ENCODE data around the gene MRLN.

MRLN gene

DNA sequence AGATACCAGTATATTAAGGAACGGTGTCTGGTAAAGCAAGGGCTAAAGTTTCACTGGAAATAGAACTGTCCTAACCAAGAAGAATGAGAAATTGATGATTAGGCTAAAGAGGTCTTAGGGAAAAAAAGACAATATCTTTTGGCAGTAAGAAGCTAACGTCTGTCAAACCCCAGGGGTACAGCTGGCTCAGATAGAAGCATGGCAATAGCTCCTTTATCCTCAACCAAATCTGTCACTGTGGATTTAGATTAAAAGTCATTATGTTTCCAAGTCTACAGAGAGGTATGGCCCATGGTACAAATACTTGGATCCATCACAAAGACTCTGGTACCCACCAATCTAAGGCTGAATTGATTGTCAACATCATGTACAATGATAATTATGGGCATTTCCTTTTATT is 35.0 kb downstream of the MRLN start:
- no peak overlapping the region for H3K4me3 ChIP-seq (ENCODE audit: low read depth, low read length)
- DNase-seq (ENCODE audit: low read depth): no peak
- TF ChIP-seq, protein P1, sequence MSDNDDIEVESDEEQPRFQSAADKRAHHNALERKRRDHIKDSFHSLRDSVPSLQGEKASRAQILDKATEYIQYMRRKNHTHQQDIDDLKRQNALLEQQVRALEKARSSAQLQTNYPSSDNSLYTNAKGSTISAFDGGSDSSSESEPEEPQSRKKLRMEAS (IDR thresholded peaks at IDR 0.05; ENCODE audit: low read depth, low read length): no peak
- TF ChIP-seq POLR2A (IDR thresholded peaks at IDR 0.05; ENCODE audit: extremely low read depth, insufficient read length) (no peak), MYC (IDR thresholded peaks at IDR 0.05; ENCODE audit: low read depth, low read length) (no peak)
- TF ChIP-seq, protein P2, sequence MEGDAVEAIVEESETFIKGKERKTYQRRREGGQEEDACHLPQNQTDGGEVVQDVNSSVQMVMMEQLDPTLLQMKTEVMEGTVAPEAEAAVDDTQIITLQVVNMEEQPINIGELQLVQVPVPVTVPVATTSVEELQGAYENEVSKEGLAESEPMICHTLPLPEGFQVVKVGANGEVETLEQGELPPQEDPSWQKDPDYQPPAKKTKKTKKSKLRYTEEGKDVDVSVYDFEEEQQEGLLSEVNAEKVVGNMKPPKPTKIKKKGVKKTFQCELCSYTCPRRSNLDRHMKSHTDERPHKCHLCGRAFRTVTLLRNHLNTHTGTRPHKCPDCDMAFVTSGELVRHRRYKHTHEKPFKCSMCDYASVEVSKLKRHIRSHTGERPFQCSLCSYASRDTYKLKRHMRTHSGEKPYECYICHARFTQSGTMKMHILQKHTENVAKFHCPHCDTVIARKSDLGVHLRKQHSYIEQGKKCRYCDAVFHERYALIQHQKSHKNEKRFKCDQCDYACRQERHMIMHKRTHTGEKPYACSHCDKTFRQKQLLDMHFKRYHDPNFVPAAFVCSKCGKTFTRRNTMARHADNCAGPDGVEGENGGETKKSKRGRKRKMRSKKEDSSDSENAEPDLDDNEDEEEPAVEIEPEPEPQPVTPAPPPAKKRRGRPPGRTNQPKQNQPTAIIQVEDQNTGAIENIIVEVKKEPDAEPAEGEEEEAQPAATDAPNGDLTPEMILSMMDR (IDR thresholded peaks at IDR 0.05; ENCODE audit: low read depth, low read length): no peak

DNA sequence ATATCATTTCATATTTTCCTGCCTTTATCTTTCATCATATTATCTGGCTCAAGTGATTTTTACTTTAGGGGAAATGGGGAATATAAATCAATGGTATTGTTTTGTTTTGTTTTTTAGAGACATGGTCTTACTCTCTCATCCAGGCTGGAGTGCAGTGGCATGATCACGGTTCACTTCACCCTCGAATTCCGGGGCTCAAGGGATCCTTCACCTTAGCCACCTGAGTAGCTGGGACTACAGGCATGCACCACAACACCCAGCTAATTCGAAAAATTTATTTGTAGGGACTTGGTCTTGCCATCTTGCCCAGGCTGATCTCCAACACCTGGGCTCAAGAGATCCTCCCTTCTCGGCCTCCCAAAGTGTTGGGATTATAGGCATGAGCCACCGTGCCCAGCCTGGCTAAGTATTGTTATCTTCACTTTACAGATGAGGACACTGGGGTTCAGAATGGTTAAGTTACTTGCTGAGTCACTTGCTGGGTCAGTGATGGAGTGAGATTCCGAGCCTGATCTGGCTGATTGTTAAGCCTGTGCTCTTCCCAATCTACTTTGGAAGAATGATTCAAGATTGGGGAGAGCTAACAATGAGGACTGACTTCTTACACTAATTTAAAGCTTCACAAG is 39.9 kb downstream of the MRLN start:
- no peak for DNase-seq (ENCODE audit: low read depth)
- TF ChIP-seq, protein P1 (IDR thresholded peaks at IDR 0.05; ENCODE audit: low read depth, low read length): no peak
- TF ChIP-seq, protein P2 (IDR thresholded peaks at IDR 0.05; ENCODE audit: low read depth, low read length): no peak
- TF ChIP-seq MYC (IDR thresholded peaks at IDR 0.05; ENCODE audit: low read depth, low read length): no peak
- no peak for TF ChIP-seq POLR2A (IDR thresholded peaks at IDR 0.05; ENCODE audit: extremely low read depth, insufficient read length)
- H3K4me3 ChIP-seq (ENCODE audit: low read depth, low read length): no peak overlapping the region

DNA sequence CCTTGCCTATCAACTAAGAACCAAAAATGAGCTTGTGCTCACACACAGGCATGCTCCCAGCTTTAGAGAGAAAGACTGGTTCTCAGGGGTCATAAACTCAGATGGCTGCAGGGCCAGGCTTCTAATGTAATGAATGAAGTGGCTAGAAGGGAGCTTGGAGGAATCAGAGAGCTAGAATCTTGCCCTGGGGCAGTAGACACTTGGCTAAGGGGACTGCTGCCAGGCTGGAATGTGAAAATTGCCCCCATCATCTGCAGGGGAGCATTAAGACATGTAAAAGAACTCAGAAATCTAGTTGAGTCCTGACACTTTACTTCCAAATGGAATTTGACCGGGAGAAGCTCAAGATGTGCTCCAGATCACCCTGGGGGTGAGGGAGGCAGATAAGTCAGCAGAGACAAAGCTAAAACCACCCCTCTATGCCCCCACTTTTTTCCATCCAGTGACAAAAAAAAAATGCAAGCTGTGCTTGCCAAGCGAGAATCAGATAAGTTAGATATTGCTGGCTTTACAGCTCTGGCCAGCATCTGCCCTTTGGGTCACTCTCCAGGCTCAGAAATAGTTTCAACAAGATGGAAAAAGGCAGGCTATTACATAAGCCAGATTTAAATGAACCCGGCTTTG is 41.3 kb downstream of the MRLN start:
- TF ChIP-seq, protein P2 (IDR thresholded peaks at IDR 0.05; ENCODE audit: low read depth, low read length): no peak
- TF ChIP-seq POLR2A (IDR thresholded peaks at IDR 0.05; ENCODE audit: extremely low read depth, insufficient read length) (no peak), MYC (IDR thresholded peaks at IDR 0.05; ENCODE audit: low read depth, low read length) (no peak)
- TF ChIP-seq, protein P1 (IDR thresholded peaks at IDR 0.05; ENCODE audit: low read depth, low read length): no peak
- DNase-seq (ENCODE audit: low read depth): no peak

DNA sequence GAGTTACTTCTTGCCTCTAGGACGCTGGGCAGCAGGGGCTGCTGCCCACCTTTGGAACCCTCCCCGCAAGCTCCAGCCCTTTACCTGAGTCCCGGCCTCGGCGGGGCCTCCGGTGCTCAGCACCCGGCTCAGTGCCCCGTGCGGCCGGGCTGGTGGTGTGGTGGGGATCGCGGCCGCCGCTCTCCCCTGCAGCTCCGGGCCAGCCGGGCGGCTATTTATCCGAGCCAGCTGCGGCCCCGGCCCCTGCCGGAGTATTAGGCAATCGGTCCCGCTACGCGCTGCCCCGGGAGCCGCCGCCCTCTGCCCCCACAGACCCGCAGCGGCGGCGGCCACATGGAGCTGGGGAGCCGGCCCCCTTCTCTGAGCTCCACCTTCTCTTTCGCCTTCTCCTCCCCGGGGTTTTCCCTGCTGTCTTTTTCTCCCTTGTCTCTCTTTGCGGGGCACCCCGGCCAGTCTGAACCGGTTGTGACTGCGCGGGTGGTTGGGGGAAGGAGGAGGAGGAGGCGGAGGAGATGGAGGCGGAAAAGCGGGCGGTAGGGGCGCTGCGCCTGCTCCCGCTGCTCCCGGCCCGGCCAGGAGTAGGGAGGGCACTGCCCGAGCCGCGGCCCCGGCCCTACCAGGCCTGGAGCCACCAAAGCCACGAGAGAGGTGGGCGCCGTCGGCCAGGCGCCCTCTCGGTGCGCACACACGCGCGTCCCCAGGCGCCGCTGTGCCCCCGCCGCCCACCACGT is 43.7 kb downstream of the MRLN start, which contains the start of gene SLC16A9:
Gene SLC16A9, minus strand, starts transcription at position 456 of the 731 bp plus-strand sequence. CDS start 25,559 bp downstream, outside the sequence.
- TF ChIP-seq POLR2A (IDR thresholded peaks at IDR 0.05; ENCODE audit: extremely low read depth, insufficient read length) (peak; percentile 15), MYC (IDR thresholded peaks at IDR 0.05; ENCODE audit: low read depth, low read length) (peak; percentile 55; the same call in 1 of the 2 replicates)
- TF ChIP-seq, protein P1 (IDR thresholded peaks at IDR 0.05; ENCODE audit: low read depth, low read length): peak; percentile 45; the same call in 1 of the 2 replicates
- TF ChIP-seq, protein P2 (IDR thresholded peaks at IDR 0.05; ENCODE audit: low read depth, low read length): peak; percentile 25
- DNase-seq (ENCODE audit: low read depth): peak; percentile 62
- H3K4me3 ChIP-seq (ENCODE audit: low read depth, low read length): no peak within 1 kb of the TSS

More for the DNA sequence above, 41.3 kb downstream of the MRLN start:
- no peak overlapping the region for H3K4me3 ChIP-seq (ENCODE audit: low read depth, low read length)

DNA sequence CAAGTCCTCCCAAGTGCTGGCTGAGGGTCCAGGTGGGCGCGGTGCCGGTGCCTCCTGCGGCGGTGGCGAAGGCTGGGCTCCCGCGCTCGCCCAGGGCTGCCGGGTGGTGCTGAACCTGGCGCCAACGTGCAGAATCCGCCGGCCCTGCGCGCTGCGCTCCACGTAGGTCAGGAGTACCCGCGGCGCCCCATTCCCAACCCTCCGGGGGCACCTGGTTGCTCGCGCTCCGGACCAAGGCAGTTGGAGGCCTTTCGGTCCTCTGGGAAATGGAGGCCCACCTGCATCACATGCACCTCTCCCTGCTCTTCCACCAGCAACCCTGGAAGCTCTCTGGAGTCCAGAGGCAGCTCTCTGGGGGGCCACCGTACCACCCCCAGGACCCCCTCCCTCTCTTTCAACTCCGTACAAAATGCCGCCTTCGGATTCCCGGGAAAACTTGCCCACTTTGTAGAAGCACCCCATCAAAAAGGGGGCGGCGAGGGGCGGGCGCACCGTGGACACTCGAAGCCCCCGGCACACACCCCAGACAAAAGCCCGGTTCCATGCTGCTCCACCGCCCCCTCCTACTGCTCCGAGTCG is 44.4 kb downstream of the MRLN start:
- no peak for TF ChIP-seq MYC (IDR thresholded peaks at IDR 0.05; ENCODE audit: low read depth, low read length)
- no peak for TF ChIP-seq POLR2A (IDR thresholded peaks at IDR 0.05; ENCODE audit: extremely low read depth, insufficient read length)
- TF ChIP-seq, protein P1 (IDR thresholded peaks at IDR 0.05; ENCODE audit: low read depth, low read length): no peak
- TF ChIP-seq, protein P2 (IDR thresholded peaks at IDR 0.05; ENCODE audit: low read depth, low read length): no peak
- no peak for DNase-seq (ENCODE audit: low read depth)
- no peak overlapping the region for H3K4me3 ChIP-seq (ENCODE audit: low read depth, low read length)

Data from NB4 (cell line).